Upper lobe of right lung (tissue), 1 donor: ENCODE data around the gene UBE2G1. TPM values are rescaled to one million over a fixed set of nuclear protein-coding genes. Genes with fewer than 3 reads are reported as not detected.

Experiments
- ATAC-seq: fragments of 200-7000 bp; cut with Tn5 transposase; one replicate; pipeline ENCODE4 v1.9.1; 2020; ENCODE audit warnings: mild to moderate bottlenecking, moderate library complexity
- DNase-seq: peaks from one replicate; pipeline ENCODE4 v3.0.0-alpha.2; 2020
- H3K27ac ChIP-seq: fragments of 200-600 bp; one replicate; pipeline ENCODE4 v1.8.0; 2022
- H3K27me3 ChIP-seq: fragments of 200-600 bp; one replicate; pipeline ENCODE4 v1.8.0; 2022; ENCODE audit warnings: mild to moderate bottlenecking
- H3K36me3 ChIP-seq: fragments of 200-600 bp; one replicate; pipeline ENCODE4 v1.8.0; 2022
- H3K4me1 ChIP-seq: fragments of 200-600 bp; one replicate; pipeline ENCODE4 v1.8.0; 2022
- H3K4me3 ChIP-seq: fragments of 200-600 bp; one replicate; pipeline ENCODE4 v1.8.0; 2022; ENCODE audit warnings: mild to moderate bottlenecking
- H3K9me3 ChIP-seq: fragments of 200-600 bp; one replicate; pipeline ENCODE4 v1.8.0; 2022
- CTCF ChIP-seq: fragments of 200-600 bp; IDR thresholded peaks from one replicate; pipeline ENCODE4 v1.8.0; 2022; ENCODE audit warnings: antibody characterized with exemption
- intact Hi-C: fragments of 100-400 bp; cut with DNase I; formaldehyde crosslinking; loops from one replicate; pipeline ENCODE4 v1.11.0; 2022
- total RNA-seq: library from RNA; stranded (reverse); fragmentation: NEBNext Ultra II Directional; extraction: Animal tissue kit (Norgen Biotek cat#: 25700); gene quantifications from one replicate; pipeline ENCODE4 v1.2.1, GENCODE V29; 2021
- donor health status: DM: no; HTN: yes; CAD: no; lungs with severe emphysema.

Gene UBE2G1
- total RNA-seq, 1 donor from 2014 or later, result 38.4 TPM

- ATAC-seq (no peak), DNase-seq (no peak)
- Histone ChIP-seq H3K9me3 (no peaks in the 10 kb centered on the region), H3K4me1 (no peaks in the 10 kb centered on the region), H3K27me3 (no peaks in the 10 kb centered on the region), H3K4me3 (no peak overlapping the region), H3K27ac (no peak overlapping the region), H3K36me3 (peaks cover 21% of the 10 kb centered on the region)
- intact Hi-C loops, result no loop called here
- no peak for TF ChIP-seq CTCF
These were observed 90.0 kb downstream of the UBE2G1 start for GRCh38 chr17:4276514-4276913.

DNA sequence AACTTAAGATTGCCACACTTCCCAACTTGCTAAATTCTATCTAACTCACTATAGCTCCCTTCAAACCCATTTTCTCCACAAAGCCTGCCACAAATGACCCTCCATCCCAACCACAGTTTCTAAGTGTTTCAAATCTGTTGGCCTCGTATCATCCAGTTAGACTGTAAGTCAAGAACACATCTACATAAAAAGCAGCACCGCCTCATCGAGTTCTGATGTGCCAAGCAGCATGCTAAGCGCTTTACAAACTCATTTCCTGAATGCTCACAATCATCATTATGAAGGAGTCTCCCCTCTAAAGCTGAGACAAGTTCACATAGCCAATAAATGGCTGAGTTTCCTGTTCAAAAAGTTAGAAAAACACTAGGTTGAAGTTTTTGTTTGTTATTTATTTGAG is 93.5 kb downstream of the UBE2G1 start:
- DNase-seq (no peak), ATAC-seq (no peak)
- Histone ChIP-seq H3K36me3 (peaks cover 9% of the 10 kb centered on the region), H3K27ac (no peak overlapping the region), H3K27me3 (no peaks in the 10 kb centered on the region), H3K9me3 (no peaks in the 10 kb centered on the region), H3K4me1 (no peaks in the 10 kb centered on the region), H3K4me3 (no peak overlapping the region)
- TF ChIP-seq CTCF, result no peak
- intact Hi-C loops, result no loop called here

GRCh38 chr17:4272213-4272971 is 94.1 kb downstream of the UBE2G1 start:
- no peak overlapping the region for H3K4me3 ChIP-seq
- intact Hi-C loops, result no loop called here
- no peaks in the 10 kb centered on the region for H3K9me3 ChIP-seq
- no peak for DNase-seq
- H3K27ac ChIP-seq, result no peak overlapping the region
- no peaks in the 10 kb centered on the region for H3K27me3 ChIP-seq
- no peak for ATAC-seq
- H3K4me1 ChIP-seq, result no peaks in the 10 kb centered on the region
- no peak for TF ChIP-seq CTCF
- H3K36me3 ChIP-seq, result peaks cover 9% of the 10 kb centered on the region

GRCh38 chr17:4270736-4271135 is 95.7 kb downstream of the UBE2G1 start:
- no peak overlapping the region for H3K27ac ChIP-seq
- H3K4me1 ChIP-seq, result no peaks in the 10 kb centered on the region
- H3K4me3 ChIP-seq, result no peak overlapping the region
- H3K36me3 ChIP-seq, result peaks cover 9% of the 10 kb centered on the region
- intact Hi-C loops, result no loop called here
- TF ChIP-seq CTCF, result no peak
- H3K27me3 ChIP-seq, result no peaks in the 10 kb centered on the region
- no peaks in the 10 kb centered on the region for H3K9me3 ChIP-seq
- DNase-seq, result no peak
- no peak for ATAC-seq

DNA sequence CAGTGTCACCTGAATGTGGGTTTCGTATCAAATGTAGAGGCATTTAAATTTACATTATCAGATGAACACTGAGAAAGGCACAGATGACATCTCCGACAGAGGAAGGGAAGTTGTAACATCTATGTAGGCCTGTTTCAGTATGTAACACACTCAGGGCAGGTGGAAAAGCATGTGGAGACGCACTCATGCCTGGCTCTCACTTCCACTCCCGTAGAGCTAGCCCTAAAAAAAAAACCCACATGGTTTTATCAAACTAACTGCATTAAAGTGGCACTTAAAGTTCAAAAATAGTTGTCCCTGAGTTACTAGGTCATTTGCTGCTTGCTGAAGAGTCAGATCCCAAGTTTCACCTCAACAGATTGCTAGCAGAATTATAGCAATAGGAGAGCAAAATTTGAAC is 96.6 kb downstream of the UBE2G1 start:
- no peak for ATAC-seq
- intact Hi-C loops, result no loop called here

More for the DNA sequence above, 96.6 kb downstream of the UBE2G1 start:
- H3K36me3 ChIP-seq, result peaks cover 9% of the 10 kb centered on the region
- H3K9me3 ChIP-seq, result no peaks in the 10 kb centered on the region
- H3K27me3 ChIP-seq, result no peaks in the 10 kb centered on the region
- TF ChIP-seq CTCF, result no peak
- no peak for DNase-seq
- no peak overlapping the region for H3K27ac ChIP-seq
- no peaks in the 10 kb centered on the region for H3K4me1 ChIP-seq
- no peak overlapping the region for H3K4me3 ChIP-seq
